K562 (cell line): ENCODE data around the gene ARHGAP15. TPM values are rescaled to one million over a fixed set of nuclear protein-coding genes. Genes with fewer than 3 reads are reported as not detected.

Experiments
- ATF3 ChIP-seq, 2 experiments: fragments of 450-650 bp in 1 of 2; sonication (generic) in 1 of 2; formaldehyde crosslinking in 1 of 2; IDR thresholded peaks in 1 of 2; conservative IDR thresholded peaks in 1 of 2; 2 replicates each; pipeline versions ENCODE4 v1.6.1 to v1.8.1; 2016 to 2023; ENCODE audit warnings: mild to moderate bottlenecking in 2 of 2, moderate library complexity in 2 of 2, inconsistent platforms in 1 of 2, missing genetic modification reagents in 1 of 2
- CEBPG ChIP-seq, 3 experiments: fragments of 200-800 bp in 1 of 3; sonication (Bioruptor generic) in 1 of 3; sonication (generic) in 1 of 3; formaldehyde crosslinking in 1 of 3; IDR thresholded peaks in 2 of 3; conservative IDR thresholded peaks in 1 of 3; 2 replicates each; pipeline versions ENCODE4 v1.6.1 to v1.8.0; 2016 to 2022; ENCODE audit warnings: missing compliant biosample characterization in 2 of 3, missing genetic modification characterization in 2 of 3, mild to moderate bottlenecking in 1 of 3, missing genetic modification reagents in 1 of 3
- ELF4 ChIP-seq: fragments of 450-650 bp; formaldehyde crosslinking; IDR thresholded peaks from 2 replicates; pipeline ENCODE4 v1.4.0; 2022; ENCODE audit warnings: missing genetic modification characterization
- IRF2 ChIP-seq: sonication (generic); formaldehyde crosslinking; IDR thresholded peaks from 2 replicates; pipeline ENCODE4 v1.8.1; 2022; ENCODE audit warnings: mild to moderate bottlenecking, missing genetic modification reagents
- JUND ChIP-seq, 2 experiments: IDR thresholded peaks; 2 replicates in 1 of 2; 3 replicates in 1 of 2; pipeline ENCODE4 v1.6.1; 2011; ENCODE audit warnings: borderline replicate concordance in 2 of 2, low read depth in 2 of 2, low read length in 2 of 2, improper control_type of control experiment in 1 of 2, missing biosample characterization in 1 of 2, missing genetic modification characterization in 1 of 2, missing genetic modification reagents in 1 of 2
- MYNN ChIP-seq, 2 experiments: sonication (generic); formaldehyde crosslinking in 1 of 2; IDR thresholded peaks; 2 replicates each; pipeline versions ENCODE4 v1.5.0 to v1.6.1; 2016 to 2020; ENCODE audit warnings: antibody characterized with exemption in 1 of 2, missing genetic modification reagents in 1 of 2
- NBN ChIP-seq: fragments of 450-650 bp; IDR thresholded peaks from 2 replicates; pipeline ENCODE4 v1.6.1; 2016; ENCODE audit warnings: low read depth, mild to moderate bottlenecking
- SMAD1 ChIP-seq: fragments of 150-350 bp; IDR thresholded peaks from 2 replicates; pipeline ENCODE4 v1.6.1; 2014; ENCODE audit warnings: low read length, low read depth; ENCODE audit not compliant: partially characterized antibody
- SREBF1 ChIP-seq: fragments of 150-350 bp; IDR thresholded peaks from 2 replicates; pipeline ENCODE4 v1.6.1; 2014; ENCODE audit warnings: antibody characterized with exemption, low read depth, low read length, borderline replicate concordance
- ZNF134 ChIP-seq: fragments of 250-450 bp; sonication (Bioruptor Pico); conservative IDR thresholded peaks from 2 replicates; pipeline ENCODE4 v1.4.0; 2020
- ZNF407 ChIP-seq: fragments of 450-650 bp; IDR thresholded peaks from 2 replicates; pipeline ENCODE4 v1.6.1; 2016; ENCODE audit warnings: low read depth
- ZNF695 ChIP-seq: fragments of 450-650 bp; formaldehyde crosslinking; IDR thresholded peaks from 2 replicates; pipeline ENCODE4 v1.4.0; 2020; ENCODE audit warnings: mild to moderate bottlenecking, moderate library complexity
- polyA plus RNA-seq, 8 experiments: library from polyadenylated mRNA; depleted of rRNA in 4 of 8; stranded (reverse) in 5 of 8; unstranded in 3 of 8; fragments of >200 nt; fragmentation: Nextera tagmentation in 2 of 8; fragmentation: Illumina TruSeq in 1 of 8; extraction: Ambion mirVana in 2 of 8; extraction: Trizol in 1 of 8; gene quantifications; 2 replicates each; pipeline versions ENCODE4 v1.2.1 to v1.2.3, GENCODE V29; 2011 to 2014; ENCODE audit warnings: inconsistent platforms in 1 of 8, missing spikeins in 1 of 8
- total RNA-seq, 7 experiments: library from RNA; depleted of rRNA in 6 of 7; stranded (reverse); fragments of >200 nt in 6 of 7; fragmentation: Illumina TruSeq in 2 of 7; extraction: Trizol in 2 of 7; gene quantifications; 2 replicates each; pipeline versions ENCODE4 v1.2.1 to v1.2.3, GENCODE V29; 2011 to 2021; ENCODE audit warnings: low replicate concordance in 1 of 7
- TF ChIP-seq, protein P1 (sequence below): sonication (generic); formaldehyde crosslinking; IDR thresholded peaks from 2 replicates; pipeline ENCODE4 v1.8.0; 2022; ENCODE audit warnings: mild to moderate bottlenecking, missing genetic modification reagents

The ARHGAP15 gene
- total and polyA plus RNA-seq, 9 of the 15 experiments (the other 6 are each of a cell fraction or from before 2014, with no cell fraction given) = 1.5 to 17.9 (median 7.9) TPM

DNA sequence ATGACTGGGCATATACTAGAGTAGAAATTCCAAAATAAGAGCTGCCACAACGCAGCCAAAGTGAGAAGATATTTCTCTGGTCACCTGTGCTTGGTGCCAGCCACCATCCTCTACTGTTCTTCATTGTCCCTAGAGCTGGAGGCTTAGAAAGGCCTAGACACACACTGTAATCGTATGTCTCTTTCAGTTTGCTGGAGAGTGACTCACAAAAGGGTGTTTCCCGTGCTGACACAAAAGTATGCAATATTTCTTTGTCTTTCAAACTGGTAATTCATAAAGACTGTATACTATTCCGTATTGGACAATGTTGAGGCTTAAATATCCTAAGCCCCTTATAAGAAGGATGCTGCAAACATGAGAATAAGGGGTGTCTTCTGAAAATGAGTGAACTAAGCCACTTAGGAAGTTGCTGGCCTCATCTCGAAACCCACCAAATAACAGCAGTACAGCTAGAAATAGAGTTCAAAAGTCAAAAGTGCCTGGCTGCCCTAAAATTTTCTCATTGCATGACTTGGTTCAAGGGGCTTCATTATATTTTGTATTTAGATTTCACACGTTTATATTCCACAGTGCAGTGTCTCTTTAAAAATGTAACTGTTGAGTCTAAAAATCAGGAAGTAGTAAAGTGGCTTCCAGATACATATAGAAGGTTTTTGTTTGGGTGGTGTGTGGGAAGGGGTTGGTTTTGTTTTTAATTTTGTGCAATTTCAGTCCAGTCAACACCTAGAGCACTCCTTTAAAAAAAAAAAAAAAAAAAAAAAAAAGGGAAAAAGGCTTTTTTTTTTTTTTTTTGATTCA is 601.1 kb downstream of the ARHGAP15 start (continued):
- TF ChIP-seq ZNF407 = no peak
- TF ChIP-seq JUND (IDR thresholded peaks at IDR 0.05; ENCODE audit: borderline replicate concordance, low read depth, low read length) = no peak
- no peak for TF ChIP-seq JUND (tag; IDR thresholded peaks at IDR 0.05; ENCODE audit: borderline replicate concordance, low read depth, low read length)
- TF ChIP-seq ATF3 (IDR thresholded peaks at IDR 0.05) = peak; percentile 23; the same call in 1 of the 2 replicates
- TF ChIP-seq ATF3 (CRISPR knock-in tag; conservative IDR thresholded peaks at IDR 0.05) = no peak
- TF ChIP-seq NBN = no peak
- peak; percentile 82; the same call in 1 of the 2 replicates for TF ChIP-seq MYNN (IDR thresholded peaks at IDR 0.05)
- no peak for TF ChIP-seq MYNN (CRISPR knock-in tag; IDR thresholded peaks at IDR 0.05)
- TF ChIP-seq CEBPG (CRISPR knock-in tag; IDR thresholded peaks at IDR 0.05) = peak; percentile 50; the same call in 1 of the 2 replicates
- TF ChIP-seq CEBPG (tag; conservative IDR thresholded peaks at IDR 0.05 in 1 of 2, IDR thresholded peaks at IDR 0.05 in 1 of 2) = no peak
- TF ChIP-seq, protein P1, sequence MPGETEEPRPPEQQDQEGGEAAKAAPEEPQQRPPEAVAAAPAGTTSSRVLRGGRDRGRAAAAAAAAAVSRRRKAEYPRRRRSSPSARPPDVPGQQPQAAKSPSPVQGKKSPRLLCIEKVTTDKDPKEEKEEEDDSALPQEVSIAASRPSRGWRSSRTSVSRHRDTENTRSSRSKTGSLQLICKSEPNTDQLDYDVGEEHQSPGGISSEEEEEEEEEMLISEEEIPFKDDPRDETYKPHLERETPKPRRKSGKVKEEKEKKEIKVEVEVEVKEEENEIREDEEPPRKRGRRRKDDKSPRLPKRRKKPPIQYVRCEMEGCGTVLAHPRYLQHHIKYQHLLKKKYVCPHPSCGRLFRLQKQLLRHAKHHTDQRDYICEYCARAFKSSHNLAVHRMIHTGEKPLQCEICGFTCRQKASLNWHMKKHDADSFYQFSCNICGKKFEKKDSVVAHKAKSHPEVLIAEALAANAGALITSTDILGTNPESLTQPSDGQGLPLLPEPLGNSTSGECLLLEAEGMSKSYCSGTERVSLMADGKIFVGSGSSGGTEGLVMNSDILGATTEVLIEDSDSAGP (CRISPR knock-in tag) = peak; percentile 82; the same call in 1 of the 2 replicates
- no peak for TF ChIP-seq ELF4
- no peak for TF ChIP-seq IRF2
- TF ChIP-seq SMAD1 = no peak
- TF ChIP-seq SREBF1 = no peak
- TF ChIP-seq ZNF134 = no peak
- TF ChIP-seq ZNF695 (CRISPR knock-in tag) = no peak
